Heart right ventricle (tissue), 16 donors: Measurements from ENCODE around the gene FAM20C. TPM values are rescaled to one million over a fixed set of nuclear protein-coding genes. Genes with fewer than 3 reads are reported as not detected.

ENCODE experiments used
- ATAC-seq, 8 donors: fragments of 200-7000 bp; cut with Tn5 transposase; one replicate each; pipeline ENCODE4 v1.9.1; 2020; ENCODE audit warnings: mild to moderate bottlenecking in 8 of 8, moderate library complexity in 8 of 8, moderate number of reproducible peaks in 1 of 8
- DNase-seq, 2 donors: peaks; one replicate each; pipeline ENCODE4 v3.0.0-alpha.2; 2020
- H3K27ac ChIP-seq, 10 donors: fragments of 200-600 bp; sonication (generic) in 2 of 10; one replicate each; pipeline versions ENCODE4 v1.5.0 to v1.8.0; 2020 to 2022; ENCODE audit warnings: mild to moderate bottlenecking in 3 of 10
- H3K27me3 ChIP-seq, 7 donors: fragments of 200-600 bp; one replicate each; pipeline ENCODE4 v1.8.0; 2021 to 2022; ENCODE audit warnings: mild to moderate bottlenecking in 2 of 7
- H3K36me3 ChIP-seq, 9 donors: fragments of 200-600 bp; sonication (generic) in 1 of 9; one replicate each; pipeline versions ENCODE4 v1.5.0 to v1.8.0; 2020 to 2022; ENCODE audit warnings: mild to moderate bottlenecking in 2 of 9
- H3K4me1 ChIP-seq, 9 donors: fragments of 200-600 bp; sonication (generic) in 1 of 9; one replicate each; pipeline versions ENCODE4 v1.5.0 to v1.8.0; 2020 to 2022; ENCODE audit warnings: mild to moderate bottlenecking in 4 of 9
- H3K4me3 ChIP-seq, 10 donors: fragments of 200-600 bp; sonication (generic) in 2 of 10; one replicate each; pipeline versions ENCODE4 v1.5.0 to v1.8.0; 2020 to 2022; ENCODE audit warnings: mild to moderate bottlenecking in 7 of 10, moderate library complexity in 2 of 10
- H3K9me3 ChIP-seq, 11 donors: fragments of 200-600 bp in 10 of 11; sonication (generic) in 2 of 11; one replicate each; pipeline versions ENCODE4 v1.5.0 to v1.8.0; 2013 to 2022; ENCODE audit warnings: mild to moderate bottlenecking in 2 of 11, control low read depth in 1 of 11, moderate library complexity in 1 of 11
- CTCF ChIP-seq, 9 donors: fragments of 200-600 bp; sonication (generic) in 2 of 9; IDR thresholded peaks; one replicate each; pipeline versions ENCODE4 v1.5.0 to v1.8.0; 2021 to 2022; ENCODE audit warnings: antibody characterized with exemption in 9 of 9, mild to moderate bottlenecking in 5 of 9, moderate library complexity in 1 of 9
- WGBS, 2 donors: extraction: QIAGEN DNeasy Blood & Tissue Kit; methylation state at CpG; one replicate each; pipeline ENCODE4 v1.1.7; 2013; ENCODE audit warnings: inconsistent platforms in 1 of 2; 5-methylcytosine and 5-hydroxymethylcytosine counted together
- intact Hi-C, 10 donors: fragments of 100-400 bp; cut with DNase I; formaldehyde crosslinking; loops; one replicate each; pipeline versions ENCODE4 v1.11.1 to v1.14.2; 2022
- polyA plus RNA-seq, 2 donors: library from polyadenylated mRNA; stranded (reverse); fragments of 200-250 nt; gene quantifications; one replicate each; pipeline ENCODE4 v1.2.3, GENCODE V29; 2013
- total RNA-seq, 10 donors: library from RNA; stranded (reverse); fragmentation: NEBNext Ultra II Directional in 3 of 10; extraction: Animal tissue kit (Norgen Biotek cat#: 25700) in 3 of 10; gene quantifications; one replicate each; pipeline versions ENCODE4 v1.2.1 to v1.2.4, GENCODE V29; 2021 to 2023
- donor health status: Arrhythmogenic right ventricular cardiomyopathy.
- donor health status: ischemic (EF 13 %, LVEDD 7.1; RV severe dilation, severe dysfunction).
- donor health status: healthy with polysubstance abuse.
- donor health status: DM: no; HTN: yes; CAD: no.
- donor health status: DM: no; HTN: no; CAD: no.
- donor health status: ischemic (EF 25% LVEDD 6.9; RV normal size, moderate dysfunction).
- donor health status: ischemic (EF 25% LVEDD 5.7; RV mildly dilated, moderate dysfunction).
- donor health status: healthy.
- donor health status: DM: yes; HTN: yes; CAD: no.
- donor health status: Ischemic cardiomyopathy.
- donor health status: ischemic (EF 35%, LVEDD 5.7; RV mildly dilated, moderate dysfunction).
- donor health status: nonischemic (EF 11% LVEDD 7.7; RV severe dilation, severe dysfunction).
- donor health status: DM: yes; HTN: yes; CAD: no.
- donor health status: PGD.
- donor health status: ischemic (EF 29% LVEDD 5.4; RV normal size, mild dysfunction).
- donor health status: nonischemic (EF 23%, LVEDD 6.1; RV moderate dilation, normal function).

Gene FAM20C
- total and polyA plus RNA-seq, 12 donors, result 12.4 to 59.8 (median 19.2) TPM

DNA sequence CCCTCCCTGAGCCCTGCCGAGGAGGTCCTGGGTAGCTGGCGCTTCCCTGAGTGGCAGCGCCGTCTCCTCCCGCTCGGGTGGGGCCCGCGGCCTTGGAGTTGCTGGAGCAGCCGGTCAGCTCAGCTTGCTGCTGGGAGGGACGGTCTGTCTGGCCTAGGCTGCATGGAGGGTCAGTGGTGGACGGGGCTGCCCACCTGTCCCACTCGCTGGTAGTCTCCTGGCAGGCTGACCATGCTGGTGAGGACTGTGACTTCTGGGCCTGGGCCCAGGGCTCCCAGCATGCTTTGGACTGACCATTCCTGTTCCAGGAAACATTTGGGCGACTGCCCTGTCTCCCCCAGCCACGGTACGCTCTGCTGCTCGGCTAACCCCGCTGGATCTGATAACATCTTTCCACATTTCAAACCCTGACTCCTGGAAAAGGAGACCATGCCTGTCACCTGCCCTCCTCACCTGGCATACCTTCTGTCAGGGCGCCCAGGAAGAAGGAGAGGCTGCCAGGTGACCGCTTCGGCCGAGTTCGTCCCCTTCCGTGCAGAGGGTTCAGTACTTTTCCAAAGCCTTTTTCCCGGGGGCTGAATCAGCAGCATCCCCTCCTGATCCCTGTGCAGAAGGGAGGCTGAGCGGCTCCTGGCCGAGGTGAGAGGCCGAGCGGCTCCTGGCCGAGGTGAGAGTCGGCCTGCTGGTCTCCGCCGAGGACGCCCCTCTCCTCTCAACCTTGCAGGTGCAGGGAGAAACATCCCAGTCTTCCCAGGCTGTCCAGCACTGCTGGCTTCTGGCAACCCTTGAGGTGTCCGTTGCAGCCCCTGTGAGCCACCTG is 43.4 kb downstream of the FAM20C start:
- no peaks in the 10 kb centered on the region for H3K9me3 ChIP-seq
- H3K36me3 ChIP-seq, result peaks cover 0 to 10% (median 0%) of the 10 kb centered on the region in 9 donors
- no peak for TF ChIP-seq CTCF (IDR thresholded peaks at IDR 0.05)
- WGBS, 2 donors, result 76 to 77% methylated on average over 34 of the region's 34 CpGs
- no peak overlapping the region for H3K4me3 ChIP-seq
- peak; percentile 12 to 63 (median 38) for ATAC-seq
- intact Hi-C loops, result no loop called here
- H3K4me1 ChIP-seq, result peaks cover 36 to 60% (median 48%) of the 10 kb centered on the region in 9 donors
- H3K27ac ChIP-seq, result peak overlapping the region in 8 of 10 donors; percentile 2 to 90 (median 84)
- H3K27me3 ChIP-seq, result no peaks in the 10 kb centered on the region
- peak; percentile 43 to 54 for DNase-seq

- no peak for TF ChIP-seq CTCF (IDR thresholded peaks at IDR 0.05)
- no peak overlapping the region for H3K27ac ChIP-seq
- peaks cover 32 to 55% (median 45%) of the 10 kb centered on the region in 9 donors for H3K4me1 ChIP-seq
These were observed 44.6 kb downstream of the FAM20C start for GRCh38 chr7:236967-237366.

GRCh38 chr7:237385-237784 is 45.0 kb downstream of the FAM20C start:
- no peaks in the 10 kb centered on the region for H3K9me3 ChIP-seq
- no peaks in the 10 kb centered on the region for H3K27me3 ChIP-seq
- H3K4me3 ChIP-seq, result no peak overlapping the region
- H3K27ac ChIP-seq, result no peak overlapping the region
- TF ChIP-seq CTCF (IDR thresholded peaks at IDR 0.05), result no peak
- DNase-seq, result no peak
- no peak for ATAC-seq
- 82 to 89% methylated on average over 7 of the region's 7 CpGs for WGBS, 2 donors
- intact Hi-C loops, result no loop called here
- H3K36me3 ChIP-seq, result peaks cover 0 to 19% (median 0%) of the 10 kb centered on the region in 9 donors
- peaks cover 28 to 51% (median 43%) of the 10 kb centered on the region in 9 donors for H3K4me1 ChIP-seq

More at GRCh38 chr7:236967-237366, 44.6 kb downstream of the FAM20C start:
- no peak for ATAC-seq
- H3K4me3 ChIP-seq, result no peak overlapping the region
- 87 to 91% methylated on average over 8 of the region's 8 CpGs for WGBS, 2 donors
- intact Hi-C loops, result no loop called here
- no peaks in the 10 kb centered on the region for H3K9me3 ChIP-seq
- DNase-seq, result no peak
- no peaks in the 10 kb centered on the region for H3K27me3 ChIP-seq
- H3K36me3 ChIP-seq, result peaks cover 0 to 15% (median 0%) of the 10 kb centered on the region in 9 donors

GRCh38 chr7:240146-240676 is 47.8 kb downstream of the FAM20C start:
- TF ChIP-seq CTCF (IDR thresholded peaks at IDR 0.05), result no peak

More at GRCh38 chr7:240146-240676, 47.8 kb downstream of the FAM20C start:
- H3K4me1 ChIP-seq, result peaks cover 7 to 23% (median 17%) of the 10 kb centered on the region in 9 donors
- no peak overlapping the region for H3K27ac ChIP-seq
- no peaks in the 10 kb centered on the region for H3K9me3 ChIP-seq
- H3K27me3 ChIP-seq, result no peaks in the 10 kb centered on the region
- DNase-seq (no peak), ATAC-seq (peak in 3 of 8 donors; percentile 33 to 46 (median 37))
- H3K4me3 ChIP-seq, result no peak overlapping the region
- peaks cover 0 to 38% (median 0%) of the 10 kb centered on the region in 9 donors for H3K36me3 ChIP-seq
- intact Hi-C loops, result no loop called here
